HT1080 (cell line): Measurements from ENCODE around the gene C1orf94. TPM values are rescaled to one million over a fixed set of nuclear protein-coding genes. Genes with fewer than 3 reads are reported as not detected.
"Not testable (repeated sequence)": the region's sequence is repeated elsewhere in the genome, so short reads cannot be mapped to it uniquely, and the experiment has no call there.

Experiments
- DNase-seq: peaks from one replicate; pipeline ENCODE4 v3.0.0-alpha.2; 2015; ENCODE audit warnings: low read depth
- total RNA-seq: library from RNA; depleted of rRNA; stranded (reverse); fragments of >200 nt; shearing (Covaris generic); gene quantifications from 2 replicates; pipeline ENCODE4 v1.2.3, GENCODE V29; 2014

Gene C1orf94
- total RNA-seq, 1 experiment from 2014 or later, result 0.37 TPM

DNA sequence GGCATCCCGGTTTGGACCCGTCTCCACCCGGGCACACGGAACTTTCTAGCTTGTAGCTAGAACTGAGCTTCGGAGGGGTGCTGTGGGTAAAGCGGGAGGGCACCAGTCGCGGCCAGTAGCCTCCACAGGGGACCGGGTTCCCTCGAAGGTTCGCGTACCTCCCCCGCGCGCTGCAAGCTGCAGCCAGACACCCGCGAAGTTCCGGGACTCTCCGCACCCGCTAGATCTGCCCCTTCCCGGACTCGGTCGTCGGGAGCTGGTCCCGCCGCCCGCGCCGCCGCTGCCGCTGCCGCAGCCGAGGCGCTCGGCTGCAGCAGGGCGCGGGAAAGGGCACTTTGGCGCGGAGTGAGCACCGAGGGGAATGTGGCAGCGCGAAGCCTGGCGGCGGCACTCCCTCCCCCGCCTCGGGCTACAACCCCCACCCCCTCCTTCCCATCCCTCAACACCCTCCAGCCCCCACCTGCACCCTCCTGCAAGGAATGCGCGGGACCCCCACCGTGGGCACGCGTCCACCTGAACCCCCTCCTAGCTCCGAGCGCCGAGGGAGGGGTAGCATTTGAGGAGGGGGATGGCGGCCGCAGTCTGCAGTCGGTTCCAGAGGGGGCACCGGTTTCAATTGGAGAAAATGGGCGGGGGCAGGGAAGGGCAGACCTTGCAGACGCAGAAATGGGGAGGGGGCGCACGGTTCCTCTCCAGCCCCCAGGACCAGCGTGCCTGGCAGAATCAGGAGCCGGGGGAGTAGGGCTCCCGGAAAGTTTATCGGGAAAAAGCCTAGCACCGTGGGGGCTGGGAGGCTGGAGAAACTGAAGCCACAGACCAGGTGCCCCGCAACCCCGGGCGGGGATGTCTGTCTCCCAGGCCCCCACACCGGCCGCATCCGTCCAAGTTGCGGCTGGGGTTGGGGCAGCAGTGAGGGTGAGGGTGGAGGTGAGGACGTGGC is 12.6 kb upstream of the C1orf94 start:
- peak; percentile 9 for DNase-seq

DNA sequence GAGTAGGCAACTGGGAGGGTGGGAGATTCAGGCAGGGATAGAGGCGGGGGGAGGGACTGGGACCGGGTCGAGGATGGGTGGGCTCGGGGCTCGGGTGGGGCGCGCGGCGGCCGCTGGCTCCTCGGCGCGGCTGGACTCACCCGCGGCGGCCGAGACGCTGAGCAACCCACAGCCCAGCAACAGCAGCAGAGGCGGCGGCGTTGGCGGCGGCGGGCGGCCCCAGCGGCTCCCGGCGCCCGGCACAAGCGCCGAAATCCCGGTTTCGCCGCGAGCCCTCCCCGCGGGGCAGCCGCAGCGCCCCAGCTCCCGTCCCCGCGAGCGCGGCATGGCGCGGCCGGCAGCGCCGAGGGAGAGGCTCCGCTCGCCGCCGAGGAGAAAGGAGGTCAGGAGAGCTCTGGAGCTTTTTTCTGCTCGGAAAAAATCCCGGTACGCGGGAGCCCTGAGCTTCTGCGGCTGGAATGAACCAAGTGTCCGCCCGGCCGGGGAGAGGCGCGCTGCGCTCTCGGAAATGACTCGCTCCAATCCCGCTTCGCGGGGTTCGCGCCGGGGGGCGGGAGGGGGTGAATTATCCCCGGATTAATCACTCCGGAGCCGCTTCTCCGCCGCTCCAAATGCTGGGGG is 11.8 kb upstream of the C1orf94 start, which contains the start of gene CSMD2:
CSMD2 (minus strand) TSS at position 460 of the 621 bp plus-strand sequence; CDS start at position 327, 133 bp downstream.
- DNase-seq, result peak; percentile 42

DNA sequence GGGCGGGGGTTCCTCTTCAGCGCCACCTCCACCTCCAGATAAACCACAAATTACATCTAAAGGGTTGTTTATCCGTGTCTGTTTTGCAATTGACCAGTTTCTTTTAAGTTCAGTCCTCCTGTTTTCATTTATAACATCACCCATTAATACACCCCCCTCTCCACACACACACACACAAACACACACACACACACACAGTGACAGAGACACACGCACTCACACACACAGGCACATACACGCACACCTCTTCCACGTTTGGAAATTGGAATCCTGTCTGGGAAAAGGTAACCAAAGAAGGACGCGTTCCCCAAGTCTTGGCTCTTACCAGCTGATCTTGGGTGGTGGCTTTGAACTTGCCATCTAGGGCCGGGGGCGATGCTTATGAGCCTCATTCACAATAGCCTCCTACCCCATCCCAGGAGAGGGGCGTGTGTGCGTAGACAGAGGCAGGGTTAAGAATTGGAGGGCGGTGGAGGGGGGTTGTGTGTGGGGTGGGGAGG is 11.2 kb upstream of the C1orf94 start:
- no peak for DNase-seq

GRCh38 chr1:34166191-34166624 is 10.5 kb upstream of the C1orf94 start:
- DNase-seq, result no peak

GRCh38 chr1:34166625-34167361 is 9.9 kb upstream of the C1orf94 start:
- peak; percentile 26 for DNase-seq

GRCh38 chr1:34167389-34167788 is 9.3 kb upstream of the C1orf94 start:
- DNase-seq, result no peak

- DNase-seq, result no peak
Observed at GRCh38 chr1:34175744-34176143, 963 bp upstream of the C1orf94 start.

DNA sequence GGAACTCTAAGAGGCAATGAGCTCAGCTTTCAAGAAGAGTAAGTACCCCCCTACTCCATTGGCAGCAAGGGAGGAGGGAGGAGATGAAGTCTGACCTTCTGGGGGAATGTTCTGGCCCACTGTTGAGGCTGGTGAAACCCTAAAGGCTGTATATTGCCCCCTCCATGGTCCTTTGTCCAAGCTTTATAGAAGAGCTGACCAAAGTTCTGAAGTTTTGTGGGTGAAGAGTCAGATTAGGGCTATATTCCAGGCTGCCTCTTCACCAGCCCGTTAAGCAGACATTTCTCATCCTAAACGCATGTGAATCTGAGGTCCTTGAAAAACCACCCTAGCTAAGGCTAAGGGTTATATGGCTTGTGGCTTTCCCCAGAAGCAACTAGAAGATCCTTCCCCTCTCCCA is 1.4 kb downstream of the C1orf94 start:
- no peak for DNase-seq

DNA sequence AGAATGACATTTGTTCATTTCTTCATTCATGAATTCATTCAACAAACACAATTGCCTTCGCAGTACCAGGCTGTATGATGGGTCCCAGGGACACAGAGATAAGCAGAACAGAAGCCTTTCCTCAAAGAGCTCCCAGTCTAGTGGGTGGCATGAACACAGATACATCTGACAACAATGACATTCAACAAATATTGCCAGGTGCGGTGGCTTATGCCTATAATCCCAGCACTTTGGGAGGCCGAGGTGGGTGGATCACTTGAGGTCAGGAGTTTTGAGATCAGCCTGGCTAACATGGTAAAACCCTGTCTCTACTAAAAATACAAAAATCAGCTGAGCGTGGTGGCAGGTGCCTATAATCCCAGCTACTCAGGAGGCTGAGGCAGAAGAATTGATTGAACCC is 6.7 kb downstream of the C1orf94 start:
- not testable (repeated sequence) for DNase-seq

DNA sequence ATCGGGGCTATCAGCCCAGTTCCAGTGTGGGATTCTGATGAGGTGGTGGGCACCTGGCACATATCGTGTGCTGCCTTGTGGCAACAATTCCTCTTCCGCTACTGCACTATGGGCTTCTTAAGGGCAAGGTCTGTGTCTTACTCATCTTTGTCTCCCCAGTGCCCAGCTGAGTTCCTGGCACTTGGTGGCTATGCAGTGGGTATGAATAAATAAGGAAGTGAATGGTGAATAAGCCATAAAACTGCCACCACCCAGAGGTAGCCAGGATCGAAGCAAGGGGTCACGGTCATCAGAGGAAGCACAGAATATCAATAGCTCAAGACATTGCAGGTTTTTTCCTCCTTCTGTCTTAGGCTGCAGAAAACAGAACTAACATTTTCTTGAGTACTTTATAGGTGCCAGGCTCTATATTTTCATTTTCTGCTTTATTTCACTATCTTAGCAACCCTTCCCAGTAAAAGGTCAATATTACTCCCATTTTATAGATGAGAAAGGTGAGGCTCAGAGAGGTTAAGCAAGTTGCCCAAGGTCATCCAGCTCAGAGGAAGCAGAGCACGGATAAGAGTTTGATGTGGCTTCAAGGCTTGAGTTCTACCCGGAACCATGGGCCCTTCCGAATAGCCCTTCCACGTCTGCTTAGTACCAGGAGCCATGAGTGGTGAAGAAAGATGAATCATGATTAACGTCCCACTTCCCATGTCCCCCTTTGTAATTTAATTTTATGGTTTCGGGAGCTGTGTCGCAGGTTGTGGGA is 10.2 kb downstream of the C1orf94 start:
- DNase-seq, result peak; percentile 56

DNA sequence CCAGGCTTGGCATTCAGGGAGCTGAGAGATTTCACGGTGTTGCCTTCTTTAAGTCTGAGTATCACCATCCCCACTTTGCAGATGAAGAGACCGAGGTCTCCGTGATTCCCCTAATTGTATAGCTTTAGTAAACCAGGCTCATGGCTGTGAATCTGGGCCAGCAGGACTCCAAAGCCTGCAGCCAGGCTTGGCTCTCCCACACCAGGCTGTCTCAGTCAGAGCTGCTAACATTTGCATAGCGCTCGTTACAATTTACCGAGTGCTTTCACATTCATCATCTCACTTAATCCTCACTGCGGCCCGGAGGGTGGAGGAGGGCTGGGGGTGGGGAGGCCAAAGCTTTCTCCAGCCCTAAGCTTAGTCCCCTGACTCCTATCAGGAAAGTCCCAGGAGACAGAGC is 11.7 kb downstream of the C1orf94 start:
- no peak for DNase-seq

DNA sequence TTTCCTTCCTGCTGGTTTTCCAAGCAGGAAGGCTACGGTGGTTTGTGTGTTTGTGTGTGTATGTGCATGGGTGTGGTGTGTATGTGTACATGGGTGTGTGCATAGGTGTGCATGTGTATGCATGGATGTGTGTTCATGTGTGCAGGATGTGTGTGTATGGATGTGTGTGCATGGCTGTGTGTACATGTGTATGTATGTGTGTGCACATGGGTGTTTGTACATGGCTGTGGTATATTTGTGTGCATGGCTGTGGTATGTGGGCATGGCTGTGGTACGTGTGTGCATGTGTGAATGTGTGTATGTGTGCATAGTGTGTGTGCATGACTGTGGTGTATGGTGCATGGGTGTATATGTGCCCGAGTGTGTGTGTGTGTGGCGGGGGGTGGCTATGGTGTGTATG is 12.3 kb downstream of the C1orf94 start:
- DNase-seq, result no peak

GRCh38 chr1:34190692-34191091 is 14.0 kb downstream of the C1orf94 start:
- peak; percentile 78 for DNase-seq

GRCh38 chr1:34192621-34193020 is 15.9 kb downstream of the C1orf94 start:
- DNase-seq, result no peak

GRCh38 chr1:34199927-34200326 is 23.2 kb downstream of the C1orf94 start:
- peak; percentile 96 for DNase-seq

DNA sequence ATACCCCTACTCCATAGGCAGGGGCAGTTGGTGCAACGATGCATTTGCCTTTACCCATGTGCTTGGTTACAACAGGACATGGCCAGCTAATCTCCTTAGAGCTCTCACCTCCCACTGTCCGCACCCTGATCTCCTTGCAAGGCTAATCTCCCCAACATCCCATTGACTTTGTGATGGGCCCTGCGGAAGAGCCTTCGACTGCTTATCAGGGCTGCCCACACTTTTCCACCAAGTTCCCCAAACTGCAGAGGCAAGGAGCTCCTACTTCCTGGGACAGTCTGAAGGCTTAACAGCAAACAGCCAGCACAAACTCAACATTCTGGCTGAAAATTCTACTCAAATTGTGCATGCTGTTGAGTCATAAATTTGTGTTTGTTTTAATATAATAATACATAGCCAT is 36.0 kb downstream of the C1orf94 start:
- DNase-seq, result no peak

DNA sequence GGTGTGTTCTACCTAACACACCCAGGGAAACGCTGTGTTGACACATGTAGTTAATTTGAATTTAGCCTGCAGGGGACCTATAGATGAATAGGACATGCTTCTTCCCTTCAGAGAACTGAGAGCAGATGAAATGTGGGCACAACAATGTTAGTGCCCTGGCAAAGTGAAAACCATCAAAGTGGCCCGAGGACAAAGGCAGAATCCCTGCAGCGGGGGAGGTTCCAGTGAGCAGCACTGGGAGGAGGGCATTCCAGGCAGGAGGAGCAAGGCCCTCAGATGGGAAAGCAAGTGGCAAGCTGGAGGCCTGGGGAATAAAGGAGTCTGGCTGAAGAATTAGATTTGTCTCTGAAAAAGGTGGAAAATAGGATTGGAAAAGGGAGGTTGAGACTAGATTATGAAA is 37.2 kb downstream of the C1orf94 start:
- DNase-seq, result no peak

DNA sequence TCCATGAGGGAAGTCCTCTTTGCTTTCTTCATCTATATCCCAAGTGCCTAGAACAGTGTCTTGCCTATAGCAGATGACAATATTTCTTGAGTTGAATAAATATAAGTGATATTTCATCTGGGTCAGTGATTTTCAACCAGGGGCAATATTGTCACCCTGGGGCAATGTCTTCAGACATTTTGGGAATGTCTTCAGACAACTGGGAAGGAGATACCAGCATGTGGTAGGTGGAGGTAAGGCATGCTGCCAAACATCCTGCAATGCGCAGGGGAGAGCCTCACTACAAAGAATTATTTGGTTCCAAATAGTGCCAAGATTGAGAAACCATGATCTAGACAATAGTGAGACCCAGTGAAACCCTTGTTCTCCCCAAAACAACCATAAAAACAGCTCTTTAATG is 54.7 kb downstream of the C1orf94 start:
- no peak for DNase-seq

- peak; percentile 17 for DNase-seq
Observed at GRCh38 chr1:34235594-34235993, 58.9 kb downstream of the C1orf94 start.

GRCh38 chr1:34236089-34236488 is 59.4 kb downstream of the C1orf94 start:
- DNase-seq, result no peak
